Effector CD4-positive, alpha-beta T cell (primary cell): Measurements from ENCODE around the gene PLCD1.

ENCODE experiments used
- DNase-seq: peaks from one replicate; pipeline ENCODE4 v3.0.0-alpha.2; 2020

PLCD1 gene

DNA sequence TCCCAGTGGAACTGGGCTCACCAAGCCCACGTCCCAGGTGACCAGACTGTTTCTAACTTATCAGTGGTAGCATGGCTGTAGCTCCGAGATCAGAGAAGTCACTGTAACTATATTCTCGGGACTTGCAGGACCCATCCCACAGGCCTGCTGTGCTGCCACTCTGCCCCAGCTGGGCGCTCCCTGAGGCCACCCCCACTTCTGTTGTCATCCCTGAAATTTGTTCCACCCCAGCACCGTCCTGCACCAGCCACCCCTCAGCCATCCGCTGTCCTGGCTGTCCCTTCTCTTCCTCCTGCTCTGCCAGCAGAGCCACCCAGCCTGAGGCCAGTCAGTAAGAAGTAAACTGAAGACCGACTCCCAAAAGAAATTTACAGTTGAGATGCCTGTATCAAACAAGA, 71.9 kb downstream of the PLCD1 start:
- no peak for DNase-seq
